Liver (tissue), 9 donors: ENCODE data around the gene EPHB2. TPM values are rescaled to one million over a fixed set of nuclear protein-coding genes. Genes with fewer than 3 reads are reported as not detected.

Experiments used
- DNase-seq: peaks from one replicate; pipeline ENCODE4 v3.0.0-alpha.2; 2017; ENCODE audit warnings: low spot score
- H3K27ac ChIP-seq, 2 donors: one replicate each; pipeline ENCODE4 v1.7.0; 2013; ENCODE audit warnings: inconsistent platforms in 2 of 2, low read length in 2 of 2, control low read depth in 1 of 2, low read depth in 1 of 2, mild to moderate bottlenecking in 1 of 2
- H3K27me3 ChIP-seq, 4 donors: one replicate each; pipeline versions ENCODE4 v1.6.1 to v1.7.0; 2013; ENCODE audit warnings: low read length in 3 of 4, inconsistent platforms in 1 of 4, mild to moderate bottlenecking in 1 of 4, moderate library complexity in 1 of 4; ENCODE audit not compliant: control insufficient read depth in 4 of 4, insufficient read depth in 4 of 4
- H3K36me3 ChIP-seq, 4 donors: one replicate each; pipeline versions ENCODE4 v1.6.1 to v1.7.0; 2013; ENCODE audit warnings: low read length in 3 of 4, mild to moderate bottlenecking in 3 of 4, low read depth in 1 of 4, moderate library complexity in 1 of 4; ENCODE audit not compliant: control insufficient read depth in 4 of 4, insufficient read depth in 3 of 4
- H3K4me1 ChIP-seq, 4 donors: one replicate each; pipeline versions ENCODE4 v1.6.1 to v1.7.0; 2013; ENCODE audit warnings: low read length in 3 of 4, mild to moderate bottlenecking in 3 of 4, moderate library complexity in 1 of 4; ENCODE audit not compliant: control insufficient read depth in 4 of 4, insufficient read depth in 4 of 4
- H3K4me3 ChIP-seq, 3 donors: one replicate each; pipeline versions ENCODE4 v1.6.1 to v1.7.0; 2013; ENCODE audit warnings: low read length in 3 of 3, control low read depth in 1 of 3, low read depth in 1 of 3, mild to moderate bottlenecking in 1 of 3
- H3K9ac ChIP-seq, 2 donors: one replicate each; pipeline ENCODE4 v1.7.0; 2013; ENCODE audit warnings: low read length in 2 of 2, mild to moderate bottlenecking in 2 of 2, moderate library complexity in 2 of 2, control low read depth in 1 of 2, low read depth in 1 of 2
- H3K9me3 ChIP-seq, 4 donors: one replicate each; pipeline versions ENCODE4 v1.6.1 to v1.7.0; 2013; ENCODE audit warnings: low read length in 3 of 4; ENCODE audit not compliant: control insufficient read depth in 4 of 4
- ATF3 ChIP-seq: IDR thresholded peaks from 2 replicates; pipeline ENCODE4 v1.6.1; 2016; ENCODE audit warnings: antibody characterized with exemption
- CTCF ChIP-seq: fragments of 150-350 bp; IDR thresholded peaks from 2 replicates; pipeline ENCODE4 v1.5.1; 2017; ENCODE audit warnings: improper control_type of control experiment, low read depth, low read length; ENCODE audit not compliant: missing input control
- EGR1 ChIP-seq, 2 donors: IDR thresholded peaks; 2 replicates each; pipeline ENCODE4 v1.6.1; 2016 to 2018; ENCODE audit warnings: antibody characterized with exemption in 2 of 2, low read depth in 2 of 2
- FOXA2 ChIP-seq: IDR thresholded peaks from 2 replicates; pipeline ENCODE4 v1.6.1; 2016; ENCODE audit warnings: antibody characterized with exemption
- GABPA ChIP-seq, 2 donors: IDR thresholded peaks in 1 of 2; conservative IDR thresholded peaks in 1 of 2; 2 replicates each; pipeline ENCODE4 v1.6.1; 2016; ENCODE audit warnings: antibody characterized with exemption in 2 of 2, mild to moderate bottlenecking in 1 of 2, moderate library complexity in 1 of 2
- HNF4A ChIP-seq, 2 donors: conservative IDR thresholded peaks; 2 replicates each; pipeline ENCODE4 v1.6.1; 2016; ENCODE audit warnings: antibody characterized with exemption in 2 of 2, mild to moderate bottlenecking in 2 of 2
- HNF4G ChIP-seq: IDR thresholded peaks from 2 replicates; pipeline ENCODE4 v1.6.1; 2016; ENCODE audit warnings: antibody characterized with exemption
- JUND ChIP-seq, 2 donors: IDR thresholded peaks; 2 replicates each; pipeline ENCODE4 v1.6.1; 2016; ENCODE audit warnings: antibody characterized with exemption in 2 of 2
- MAX ChIP-seq: IDR thresholded peaks from 2 replicates; pipeline ENCODE4 v1.6.1; 2016; ENCODE audit warnings: antibody characterized with exemption
- RAD21 ChIP-seq, 2 donors: IDR thresholded peaks; 2 replicates each; pipeline ENCODE4 v1.6.1; 2016; ENCODE audit warnings: antibody characterized with exemption in 2 of 2, mild to moderate bottlenecking in 2 of 2
- REST ChIP-seq: IDR thresholded peaks from 2 replicates; pipeline ENCODE4 v1.6.1; 2016; ENCODE audit warnings: antibody characterized with exemption, mild to moderate bottlenecking
- RXRA ChIP-seq, 2 donors: IDR thresholded peaks; 2 replicates each; pipeline ENCODE4 v1.6.1; 2017 to 2018; ENCODE audit warnings: antibody characterized with exemption in 2 of 2, mild to moderate bottlenecking in 1 of 2
- SP1 ChIP-seq: IDR thresholded peaks from 2 replicates; pipeline ENCODE4 v1.6.1; 2018; ENCODE audit warnings: antibody characterized with exemption, mild to moderate bottlenecking
- TAF1 ChIP-seq: conservative IDR thresholded peaks from 2 replicates; pipeline ENCODE4 v1.6.1; 2016; ENCODE audit warnings: antibody characterized with exemption, mild to moderate bottlenecking
- YY1 ChIP-seq: IDR thresholded peaks from 2 replicates; pipeline ENCODE4 v1.6.1; 2016; ENCODE audit warnings: antibody characterized with exemption, mild to moderate bottlenecking
- ZBTB33 ChIP-seq: IDR thresholded peaks from 2 replicates; pipeline ENCODE4 v1.6.1; 2016; ENCODE audit warnings: antibody characterized with exemption
- WGBS: extraction: QIAGEN DNeasy Blood & Tissue Kit; methylation state at CpG from one replicate; pipeline ENCODE4 v1.1.7; 2013; 5-methylcytosine and 5-hydroxymethylcytosine counted together
- polyA plus RNA-seq, 2 donors: library from polyadenylated mRNA; stranded (reverse) in 1 of 2; unstranded in 1 of 2; fragments of 200-250 nt in 1 of 2; fragments of >200 nt in 1 of 2; fragmentation: Nextera tagmentation in 1 of 2; extraction: Ambion mirVana in 1 of 2; gene quantifications; one replicate each; pipeline versions ENCODE4 v1.2.1 to v1.2.3, GENCODE V29; 2013 to 2015
- total RNA-seq, 2 donors: library from RNA; depleted of rRNA; stranded (reverse); fragments of >200 nt; gene quantifications; one replicate each; pipeline ENCODE4 v1.2.3, GENCODE V29; 2014
- donor health status: healthy.
- donor health status: healthy.
- donor health status: healthy.
- donor health status: healthy.
- donor health status: healthy.

The EPHB2 gene
- total and polyA plus RNA-seq, 4 donors: 0.07 to 1.0 (median 0.38) TPM

GRCh38 chr1:22914156-22914555 lies 203.5 kb downstream of the EPHB2 start:
- no peak for DNase-seq
- Histone ChIP-seq H3K27ac (no peak overlapping the region), H3K9me3 (no peaks in the 10 kb centered on the region), H3K36me3 (no peaks in the 10 kb centered on the region), H3K27me3 (peaks cover 0 to 2% (median 0%) of the 10 kb centered on the region in 4 donors), H3K9ac (no peak overlapping the region), H3K4me1 (no peaks in the 10 kb centered on the region), H3K4me3 (no peak overlapping the region)
- WGBS: 91% methylated on average over 10 of the region's 10 CpGs
- no peak for TF ChIP-seq HNF4A (conservative IDR thresholded peaks at IDR 0.05)
- TF ChIP-seq JUND (IDR thresholded peaks at IDR 0.05): no peak
- no peak for TF ChIP-seq YY1

- no peak for DNase-seq
Observed at GRCh38 chr1:22914633-22915217, 204.1 kb downstream of the EPHB2 start.

More at GRCh38 chr1:22914633-22915217, 204.1 kb downstream of the EPHB2 start:
- H3K27ac ChIP-seq: no peak overlapping the region
- H3K27me3 ChIP-seq: peaks cover 0 to 2% (median 0%) of the 10 kb centered on the region in 4 donors
- no peak for TF ChIP-seq CTCF
- no peak for TF ChIP-seq YY1
- TF ChIP-seq SP1: no peak
- no peak for TF ChIP-seq GABPA (IDR thresholded peaks at IDR 0.05 in 1 of 2, conservative IDR thresholded peaks at IDR 0.05 in 1 of 2)
- TF ChIP-seq HNF4A (conservative IDR thresholded peaks at IDR 0.05): no peak
- TF ChIP-seq REST: no peak
- no peak for TF ChIP-seq RAD21 (IDR thresholded peaks at IDR 0.05)
- TF ChIP-seq MAX: no peak
- no peak for TF ChIP-seq EGR1 (IDR thresholded peaks at IDR 0.05; ENCODE audit: low read depth in 2 of 2)
- no peak for TF ChIP-seq ZBTB33
- TF ChIP-seq TAF1: no peak
- no peak for TF ChIP-seq HNF4G
- no peak for TF ChIP-seq JUND (IDR thresholded peaks at IDR 0.05)
- TF ChIP-seq RXRA (IDR thresholded peaks at IDR 0.05): no peak
- no peak for TF ChIP-seq ATF3
- no peak for TF ChIP-seq FOXA2
- no peaks in the 10 kb centered on the region for H3K4me1 ChIP-seq
- 80% methylated on average over 8 of the region's 8 CpGs for WGBS
- H3K36me3 ChIP-seq: no peaks in the 10 kb centered on the region
- H3K4me3 ChIP-seq: no peak overlapping the region
- H3K9ac ChIP-seq: no peak overlapping the region
- no peaks in the 10 kb centered on the region for H3K9me3 ChIP-seq
